Non-pigmented ciliary epithelial cell (primary cell): Measurements from ENCODE around the gene CDH4.
"Not testable (repeated sequence)": the region's sequence is repeated elsewhere in the genome, so short reads cannot be mapped to it uniquely, and the experiment has no call there.

ENCODE experiments used
- DNase-seq: peaks from one replicate; pipeline ENCODE4 v3.0.0-alpha.2; 2010; ENCODE audit warnings: low read depth

CDH4 gene

GRCh38 chr20:61847420-61847748 is 595.3 kb downstream of the CDH4 start:
- DNase-seq: no peak

- no peak for DNase-seq
These were observed 595.9 kb downstream of the CDH4 start for GRCh38 chr20:61847986-61848385.

GRCh38 chr20:61848851-61849250 is 596.8 kb downstream of the CDH4 start:
- DNase-seq: no peak

- DNase-seq: no peak
These were observed 597.3 kb downstream of the CDH4 start for GRCh38 chr20:61849376-61849775.

GRCh38 chr20:61849822-61850221 is 597.8 kb downstream of the CDH4 start:
- DNase-seq: no peak

- DNase-seq: no peak
These were observed 598.4 kb downstream of the CDH4 start for GRCh38 chr20:61850457-61850856.

GRCh38 chr20:61850926-61851900 is 599.2 kb downstream of the CDH4 start:
- no peak for DNase-seq

- DNase-seq: no peak
These were observed 600.4 kb downstream of the CDH4 start for GRCh38 chr20:61852268-61853072.

- DNase-seq: no peak
These were observed 601.3 kb downstream of the CDH4 start for GRCh38 chr20:61853073-61854005.

GRCh38 chr20:61854538-61854937 is 602.5 kb downstream of the CDH4 start:
- DNase-seq: not testable (repeated sequence)

- DNase-seq: no peak
These were observed 603.2 kb downstream of the CDH4 start for GRCh38 chr20:61855286-61855685.

GRCh38 chr20:61856626-61857413 is 604.8 kb downstream of the CDH4 start:
- no peak for DNase-seq

GRCh38 chr20:61857414-61857775 is 605.3 kb downstream of the CDH4 start:
- no peak for DNase-seq

- no peak for DNase-seq
These were observed 605.8 kb downstream of the CDH4 start for GRCh38 chr20:61857884-61858283.

- no peak for DNase-seq
These were observed 607.7 kb downstream of the CDH4 start for GRCh38 chr20:61859767-61860166.

GRCh38 chr20:61860260-61860987 is 608.4 kb downstream of the CDH4 start:
- DNase-seq: no peak

GRCh38 chr20:61861054-61861841 is 609.2 kb downstream of the CDH4 start:
- DNase-seq: no peak

GRCh38 chr20:61861858-61862257 is 609.8 kb downstream of the CDH4 start:
- no peak for DNase-seq

GRCh38 chr20:61862881-61863280 is 610.8 kb downstream of the CDH4 start:
- no peak for DNase-seq

GRCh38 chr20:61864481-61864880 is 612.4 kb downstream of the CDH4 start:
- DNase-seq: no peak
